Type B pancreatic cell (in vitro differentiated cells): Measurements from ENCODE around the gene CPEB4. TPM values are rescaled to one million over a fixed set of nuclear protein-coding genes. Genes with fewer than 3 reads are reported as not detected.

Experiments used
- DNase-seq: peaks from one replicate; pipeline ENCODE4 v3.0.0; 2021; ENCODE audit warnings: mixed read lengths; ENCODE audit not compliant: unreplicated experiment; ENCODE audit errors: extremely low spot score
- H3K27ac Mint-ChIP-seq: 2 replicates; pipeline ENCODE4 v1.8.0; 2021; ENCODE audit warnings: mild to moderate bottlenecking, mixed read lengths
- H3K27me3 Mint-ChIP-seq: 2 replicates; pipeline ENCODE4 v1.8.0; 2021; ENCODE audit warnings: mixed read lengths
- H3K36me3 Mint-ChIP-seq: 2 replicates; pipeline ENCODE4 v1.8.0; 2021; ENCODE audit warnings: mixed read lengths
- H3K4me1 Mint-ChIP-seq: one replicate; pipeline ENCODE4 v1.8.0; 2021; ENCODE audit warnings: mixed read lengths; ENCODE audit not compliant: unreplicated experiment
- H3K4me3 Mint-ChIP-seq: 2 replicates; pipeline ENCODE4 v1.8.0; 2021; ENCODE audit warnings: mild to moderate bottlenecking, mixed read lengths
- H3K9me3 Mint-ChIP-seq: 2 replicates; pipeline ENCODE4 v1.8.0; 2021; ENCODE audit warnings: mixed read lengths
- CTCF ChIP-seq: fragments of 200-600 bp; sonication (generic); conservative IDR thresholded peaks from 2 replicates; pipeline ENCODE4 v1.5.0; 2021; ENCODE audit warnings: antibody characterized with exemption, mild to moderate bottlenecking
- total RNA-seq: library from RNA; stranded (reverse); gene quantifications from 2 replicates; pipeline ENCODE4 v1.2.1, GENCODE V29; 2021; ENCODE audit warnings: low replicate concordance

The CPEB4 gene
- total RNA-seq, 1 donor from 2014 or later: 53.2 TPM

GRCh38 chr5:173984218-173984617 lies 96.1 kb downstream of the CPEB4 start:
- Mint-ChIP-seq H3K4me1 (no peaks in the 10 kb centered on the region), H3K9me3 (peaks cover 4% of the 10 kb centered on the region), H3K27ac (no peak overlapping the region), H3K36me3 (no peaks in the 10 kb centered on the region), H3K27me3 (peaks cover 10% of the 10 kb centered on the region), H3K4me3 (no peak overlapping the region)
- DNase-seq: no peak
- peak; percentile 47 for TF ChIP-seq CTCF

- H3K4me1 Mint-ChIP-seq: no peaks in the 10 kb centered on the region
- no peak within 1 kb of the TSS for H3K27ac Mint-ChIP-seq
- DNase-seq: no peak
- TF ChIP-seq CTCF: no peak
- H3K36me3 Mint-ChIP-seq: no peaks in the 10 kb centered on the region
- H3K27me3 Mint-ChIP-seq: peaks cover 7% of the 10 kb centered on the region
- H3K4me3 Mint-ChIP-seq: no peak within 1 kb of the TSS
- H3K9me3 Mint-ChIP-seq: no peaks in the 10 kb centered on the region
These were observed 100.6 kb downstream of the CPEB4 start, which contains the start of gene C5orf47 for GRCh38 chr5:173988554-173989431. Gene C5orf47, plus strand, starts transcription at chr5:173989170. Its CDS starts 94 bp downstream, at chr5:173989264.

GRCh38 chr5:173989432-173990082 lies 101.4 kb downstream of the CPEB4 start:
- Mint-ChIP-seq H3K27me3 (peaks cover 6% of the 10 kb centered on the region), H3K4me1 (no peaks in the 10 kb centered on the region), H3K4me3 (no peak overlapping the region), H3K27ac (no peak overlapping the region), H3K36me3 (no peaks in the 10 kb centered on the region), H3K9me3 (no peaks in the 10 kb centered on the region)
- no peak for TF ChIP-seq CTCF
- no peak for DNase-seq

- no peak for TF ChIP-seq CTCF
- Mint-ChIP-seq H3K27me3 (peaks cover 23% of the 10 kb centered on the region), H3K27ac (no peak overlapping the region), H3K4me1 (no peaks in the 10 kb centered on the region), H3K9me3 (no peaks in the 10 kb centered on the region), H3K36me3 (no peaks in the 10 kb centered on the region), H3K4me3 (no peak overlapping the region)
- no peak for DNase-seq
These were observed 109.2 kb downstream of the CPEB4 start for GRCh38 chr5:173997331-173997730.

- no peak for DNase-seq
- no peaks in the 10 kb centered on the region for H3K36me3 Mint-ChIP-seq
- H3K27me3 Mint-ChIP-seq: peaks cover 29% of the 10 kb centered on the region
- H3K27ac Mint-ChIP-seq: no peak overlapping the region
- H3K4me1 Mint-ChIP-seq: no peaks in the 10 kb centered on the region
- no peaks in the 10 kb centered on the region for H3K9me3 Mint-ChIP-seq
- TF ChIP-seq CTCF: no peak
- H3K4me3 Mint-ChIP-seq: no peak overlapping the region
These were observed 110.4 kb downstream of the CPEB4 start for GRCh38 chr5:173998531-173998930.
